Activated CD4-positive, alpha-beta T cell treated with anti-CD3 and anti-CD28 coated beads, Interleukin-2, amount 50 U/mL, for 1 hour (primary cell): ENCODE data around the gene ZNF383.
"Not testable (repeated sequence)": the region's sequence is repeated elsewhere in the genome, so short reads cannot be mapped to it uniquely, and the experiment has no call there.

Experiments used
- DNase-seq: peaks from one replicate; pipeline ENCODE4 v3.0.0-alpha.2; 2020

Gene ZNF383

GRCh38 chr19:37217775-37218591 is at the start of gene ZNF383:
TSS of gene ZNF383 (plus strand) at chr19:37218214. CDS start at chr19:37230454, 12,240 bp downstream.
- peak; percentile 77 for DNase-seq

GRCh38 chr19:37172368-37173366 is 45.3 kb upstream of the ZNF383 start, which contains the start of gene ZNF585A:
TSS of gene ZNF585A (minus strand) at chr19:37172695. CDS start at chr19:37169910, 2,785 bp downstream.
- DNase-seq = peak; percentile 87

GRCh38 chr19:37186071-37186470 is 31.9 kb upstream of the ZNF383 start:
- not testable (repeated sequence) for DNase-seq

- not testable (repeated sequence) for DNase-seq
These were observed 22.8 kb upstream of the ZNF383 start for GRCh38 chr19:37195248-37195647.

GRCh38 chr19:37197115-37197514 is 20.9 kb upstream of the ZNF383 start:
- DNase-seq = not testable (repeated sequence)

- no peak for DNase-seq
These were observed 20.2 kb upstream of the ZNF383 start for GRCh38 chr19:37197768-37198167.

GRCh38 chr19:37217480-37217774 is 587 bp upstream of the ZNF383 start:
- no peak for DNase-seq

- DNase-seq = no peak
These were observed 550 bp downstream of the ZNF383 start for GRCh38 chr19:37218592-37218935.

- no peak for DNase-seq
These were observed 2.4 kb downstream of the ZNF383 start for GRCh38 chr19:37220383-37220782.

GRCh38 chr19:37221136-37221535 is 3.1 kb downstream of the ZNF383 start:
- no peak for DNase-seq

GRCh38 chr19:37226248-37226647 is 8.2 kb downstream of the ZNF383 start:
- no peak for DNase-seq

GRCh38 chr19:37227996-37228395 is 10.0 kb downstream of the ZNF383 start:
- DNase-seq = no peak

GRCh38 chr19:37243206-37243632 is 25.2 kb downstream of the ZNF383 start:
- DNase-seq = no peak

- DNase-seq = peak; percentile 6
These were observed 33.6 kb downstream of the ZNF383 start for GRCh38 chr19:37251308-37252229.

GRCh38 chr19:37263028-37263427 is 45.0 kb downstream of the ZNF383 start:
- DNase-seq = not testable (repeated sequence)

GRCh38 chr19:37267005-37267404 is 49.0 kb downstream of the ZNF383 start:
- not testable (repeated sequence) for DNase-seq

GRCh38 chr19:37267755-37268154 is 49.7 kb downstream of the ZNF383 start:
- DNase-seq = not testable (repeated sequence)

GRCh38 chr19:37280656-37281055 is 62.6 kb downstream of the ZNF383 start:
- DNase-seq = not testable (repeated sequence)

GRCh38 chr19:37284020-37284419 is 66.0 kb downstream of the ZNF383 start:
- DNase-seq = not testable (repeated sequence)

- DNase-seq = not testable (repeated sequence)
These were observed 71.2 kb downstream of the ZNF383 start for GRCh38 chr19:37289229-37289628.

- DNase-seq = not testable (repeated sequence)
These were observed 75.3 kb downstream of the ZNF383 start for GRCh38 chr19:37292998-37293939.
